Motor neuron (in vitro differentiated cells): ENCODE results near the gene NTNG1. TPM values are rescaled to one million over a fixed set of nuclear protein-coding genes. Genes with fewer than 3 reads are reported as not detected.

Source experiments
- ATAC-seq, 8 experiments: fragments of 200-7000 bp; cut with Tn5 transposase; replicated peaks in 6 of 8; 2 replicates each; pipeline ENCODE4 v1.8.0; 2021; ENCODE audit warnings: mild to moderate bottlenecking in 8 of 8, moderate library complexity in 8 of 8
- H3K27ac ChIP-seq, 2 donors: fragments of 250-450 bp; sonication (Bioruptor Pico); 2 replicates each; pipeline ENCODE4 v1.9.0; 2021; ENCODE audit warnings: antibody characterized with exemption in 2 of 2, mild to moderate bottlenecking in 2 of 2, moderate library complexity in 1 of 2
- H3K4me1 ChIP-seq, 2 donors: fragments of 250-450 bp; sonication (Bioruptor Pico); replicated peaks in 1 of 2; 2 replicates each; pipeline ENCODE4 v1.6.1; 2021; ENCODE audit warnings: antibody characterized with exemption in 2 of 2, mild to moderate bottlenecking in 2 of 2, moderate library complexity in 1 of 2
- H3K4me3 ChIP-seq, 5 donors: fragments of 250-450 bp; sonication (Bioruptor Pico); 2 replicates each; pipeline ENCODE4 v1.9.0; 2021; ENCODE audit warnings: antibody characterized with exemption in 5 of 5, mild to moderate bottlenecking in 5 of 5, moderate library complexity in 4 of 5
- WGBS, 10 experiments: fragments of 450-650 bp; shearing (Covaris generic); methylation state at CpG; one replicate each; pipeline ENCODE4 v1.0.0; 2022; 5-methylcytosine and 5-hydroxymethylcytosine counted together
- in situ Hi-C, 9 experiments: fragments of 400-800 bp; cut with MboI; loops; one replicate each; pipeline ENCODE4 v1.15.0; 2021; ENCODE audit warnings: low sequenced_read_pairs in 9 of 9, low pct_unique_long_range_greater_than_20kb in 2 of 9; ENCODE audit not compliant: unreplicated experiment in 9 of 9
- total RNA-seq, 8 experiments: library from RNA; unstranded; fragments of 300-600 nt; gene quantifications; 2 replicates each; pipeline versions ENCODE4 v1.2.3 to v1.2.4, GENCODE V29; 2022

NTNG1 gene
- total RNA-seq, 8 experiments from 2014 or later: 3.7 to 54.8 (median 18.5) TPM

GRCh38 chr1:107132195-107132594, 8.6 kb upstream of the NTNG1 start:
- no peak for ATAC-seq
- in situ Hi-C loops: loop anchor here in 3 of 9 experiments (25.0 kb wide), 3 partner anchors 105 to 405 kb away; no protein-coding TSS in a partner anchor
- WGBS, 10 experiments: 0 to 100% (median 83%) methylated on average over 1 of the region's 1 CpG; no CpG with 5 or more reads in 2 of the 10 experiments

DNA sequence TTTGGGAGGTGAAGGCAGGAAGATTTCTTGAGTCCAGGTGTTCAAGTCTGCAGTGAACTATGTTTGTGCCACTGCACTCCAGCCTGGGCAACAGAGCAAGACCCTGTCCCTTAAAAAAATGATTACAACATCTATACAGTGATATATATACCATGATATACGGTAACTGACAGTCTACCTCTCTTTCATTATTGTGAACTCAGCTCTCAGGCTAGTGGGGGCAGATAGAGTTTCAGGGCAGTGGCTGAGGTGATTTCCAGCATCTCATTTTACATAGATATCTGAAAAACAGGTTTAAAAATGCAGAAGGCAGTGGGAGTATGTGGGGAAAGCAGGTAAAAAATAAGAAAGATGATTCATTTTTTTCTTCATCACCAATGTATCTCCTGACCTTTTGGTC, 8.1 kb upstream of the NTNG1 start:
- Histone ChIP-seq H3K4me3 (no peak overlapping the region), H3K4me1 (no peaks in the 10 kb centered on the region), H3K27ac (no peak overlapping the region)
- WGBS, 10 experiments: 0 to 100% (median 71%) methylated on average over 1 of the region's 1 CpG; no CpG with 5 or more reads in 3 of the 10 experiments
- no peak for ATAC-seq
- in situ Hi-C loops: loop anchor here in 3 of 9 experiments (25.0 kb wide), 3 partner anchors 105 to 405 kb away; no protein-coding TSS in a partner anchor

More at GRCh38 chr1:107132195-107132594, 8.6 kb upstream of the NTNG1 start:
- no peaks in the 10 kb centered on the region for H3K4me1 ChIP-seq
- no peak overlapping the region for H3K27ac ChIP-seq
- H3K4me3 ChIP-seq: no peak overlapping the region

- H3K27ac ChIP-seq: no peak overlapping the region
- peaks cover 0 to 3% of the 10 kb centered on the region in 2 donors for H3K4me1 ChIP-seq
- in situ Hi-C loops: loop anchor here in 3 of 9 experiments (25.0 kb wide), 3 partner anchors 102 to 402 kb away; no protein-coding TSS in a partner anchor
- peak in 1 of 8 experiments; percentile 8 for ATAC-seq
- 0 to 23% (median 0%) methylated on average over 1 to 3 of the region's 3 CpGs; no CpG with 5 or more reads in 1 of the 10 experiments for WGBS, 10 experiments
- no peak overlapping the region for H3K4me3 ChIP-seq
These were observed 5.4 kb upstream of the NTNG1 start for GRCh38 chr1:107135463-107135862.

- ATAC-seq: no peak
These were observed 2.7 kb upstream of the NTNG1 start for GRCh38 chr1:107138166-107138565.

GRCh38 chr1:107138767-107139445, 1.9 kb upstream of the NTNG1 start:
- no peak overlapping the region for H3K27ac ChIP-seq

More at GRCh38 chr1:107138166-107138565, 2.7 kb upstream of the NTNG1 start:
- peaks cover 0 to 3% of the 10 kb centered on the region in 2 donors for H3K4me1 ChIP-seq
- in situ Hi-C loops: loop anchor here in 3 of 9 experiments (25.0 kb wide), 3 partner anchors 99 to 399 kb away; no protein-coding TSS in a partner anchor
- no peak overlapping the region for H3K4me3 ChIP-seq
- no peak overlapping the region for H3K27ac ChIP-seq

DNA sequence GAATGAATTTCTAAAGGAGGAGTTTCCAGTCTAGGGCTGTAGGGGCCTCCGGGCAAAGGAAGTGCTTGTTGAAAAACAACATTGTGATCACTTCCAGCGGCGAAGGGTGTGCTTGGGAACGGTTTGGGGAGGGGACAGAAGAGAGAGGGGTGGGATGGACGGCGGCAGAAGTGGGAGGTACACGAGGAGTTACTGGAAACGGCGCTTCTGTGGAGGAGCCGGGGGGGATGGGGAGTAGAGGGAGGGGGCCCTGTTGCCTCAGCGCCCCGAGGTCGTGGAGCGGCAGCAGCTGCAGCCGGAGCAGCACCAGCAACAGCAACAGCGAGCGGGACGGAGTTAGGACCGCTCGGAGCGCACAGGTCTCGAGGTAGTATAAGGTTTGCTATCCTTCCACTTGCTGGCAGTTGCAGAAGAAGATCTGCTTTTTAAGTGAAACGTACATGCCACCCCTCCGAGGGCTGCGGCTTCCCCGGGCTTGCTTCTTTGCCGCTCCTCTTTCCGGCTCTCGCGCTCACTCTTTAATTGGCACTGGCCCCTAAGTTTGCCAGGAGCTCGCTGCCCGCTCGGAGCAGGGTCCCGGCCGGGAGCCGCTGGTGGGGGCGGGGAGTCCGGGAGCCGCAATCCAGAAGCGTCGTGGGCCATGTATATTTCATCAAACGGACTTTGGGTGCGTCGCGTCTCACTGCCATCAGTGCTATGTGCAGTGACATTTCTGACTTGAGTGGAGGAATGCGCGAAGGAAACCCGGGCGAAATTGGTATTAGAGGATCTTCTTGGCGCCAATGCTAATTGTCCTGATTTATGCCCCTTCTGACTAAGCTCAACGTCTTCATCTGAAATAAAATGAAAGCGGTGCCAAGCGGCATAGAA, 771 bp upstream of the NTNG1 start:
- Histone ChIP-seq H3K4me1 (peaks cover 9 to 13% of the 10 kb centered on the region in 2 donors), H3K27ac (peak overlapping the region; percentile 79 to 81)

More at GRCh38 chr1:107138767-107139445, 1.9 kb upstream of the NTNG1 start:
- H3K4me1 ChIP-seq: peaks cover 2 to 3% of the 10 kb centered on the region in 2 donors
- ATAC-seq: no peak
- in situ Hi-C loops: loop anchor here in 3 of 9 experiments (25.0 kb wide), 3 partner anchors 98 to 398 kb away; no protein-coding TSS in a partner anchor
- H3K4me3 ChIP-seq: no peak overlapping the region
- 54 to 95% (median 89%) methylated on average over 2 of the region's 3 CpGs; no CpG with 5 or more reads in 7 of the 10 experiments for WGBS, 10 experiments

DNA sequence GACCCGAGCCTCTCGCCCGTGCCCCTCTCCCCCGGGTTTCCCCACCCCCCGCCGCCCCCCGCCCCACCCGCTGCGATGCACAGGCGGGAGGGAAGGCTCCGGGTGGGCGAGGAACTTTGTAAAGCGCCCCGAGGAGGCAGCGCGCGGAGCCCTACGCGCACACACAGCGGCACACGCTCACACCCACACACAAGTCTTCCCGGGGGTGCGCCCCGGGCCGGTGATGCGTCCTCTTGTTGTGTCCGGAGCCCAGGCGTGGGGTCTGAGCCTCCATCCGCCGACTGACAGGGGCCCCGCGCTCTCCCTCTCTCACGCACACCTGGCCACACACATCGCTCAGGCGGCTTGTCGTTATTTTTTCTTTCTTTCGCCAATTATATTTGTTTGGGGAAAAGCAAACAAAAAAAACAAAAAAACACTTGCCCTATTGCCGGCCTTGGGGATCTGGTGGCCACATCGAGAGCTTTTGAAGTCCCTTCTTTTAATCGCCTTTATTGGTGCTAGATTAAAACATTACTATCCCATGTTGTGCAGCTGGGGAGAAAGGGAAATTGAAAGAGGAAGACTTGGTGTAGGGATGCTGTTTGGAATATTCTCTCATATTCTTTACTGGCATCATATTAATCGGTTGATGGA, 770 bp downstream of the NTNG1 start:
- WGBS, 10 experiments: 0 to 13% (median 0%) methylated on average over 1 to 22 of the region's 41 CpGs; no CpG with 5 or more reads in 1 of the 10 experiments
- peaks cover 15 to 28% of the 10 kb centered on the region in 2 donors for H3K4me1 ChIP-seq
- ATAC-seq: peak; percentile 24 to 53 (median 50)
- in situ Hi-C loops: loop anchor here in 3 of 9 experiments (25.0 kb wide), 3 partner anchors 96 to 396 kb away; no protein-coding TSS in a partner anchor
- peak overlapping the region; percentile 79 to 81 for H3K27ac ChIP-seq
- peak overlapping the region; percentile 55 to 87 (median 81) for H3K4me3 ChIP-seq

More for the DNA sequence above, 771 bp upstream of the NTNG1 start:
- in situ Hi-C loops: loop anchor here in 3 of 9 experiments (25.0 kb wide), 3 partner anchors 97 to 397 kb away; no protein-coding TSS in a partner anchor
- H3K4me3 ChIP-seq: peak overlapping the region; percentile 55 to 87 (median 81)
- peak; percentile 67 to 86 (median 84) for ATAC-seq
- WGBS, 10 experiments: 0 to 2% (median 0%) methylated on average over 3 to 33 of the region's 53 CpGs; no CpG with 5 or more reads in 1 of the 10 experiments

DNA sequence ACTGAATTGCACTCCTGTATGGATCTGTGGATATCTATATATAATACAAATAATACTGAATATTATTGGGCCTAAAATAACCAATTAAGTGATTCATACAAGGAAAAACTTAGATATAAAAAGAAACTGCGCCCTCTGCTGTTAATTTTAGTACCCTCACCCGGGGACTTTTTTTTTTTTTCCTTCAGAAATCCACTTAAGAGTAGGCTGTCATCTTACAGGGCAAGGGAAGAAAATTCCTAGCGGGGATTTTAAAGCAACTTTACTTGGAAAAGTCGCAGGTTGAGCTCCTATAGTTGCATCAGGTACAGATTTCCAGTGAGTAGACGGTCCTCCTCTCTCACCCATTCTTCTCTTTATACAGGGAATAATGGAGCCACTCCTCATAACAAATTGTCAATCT, 1.3 kb downstream of the NTNG1 start:
- ATAC-seq: peak in 4 of 8 experiments; percentile 1 to 7 (median 2)
- 0 to 3% (median 0%) methylated on average over 2 to 5 of the region's 5 CpGs for WGBS, 10 experiments
- peaks cover 18 to 33% of the 10 kb centered on the region in 2 donors for H3K4me1 ChIP-seq
- in situ Hi-C loops: loop anchor here in 3 of 9 experiments (25.0 kb wide), 3 partner anchors 95 to 395 kb away; no protein-coding TSS in a partner anchor
- H3K27ac ChIP-seq: no peak overlapping the region
- H3K4me3 ChIP-seq: peak overlapping the region; percentile 55 to 87 (median 81)

- H3K4me3 ChIP-seq: peak overlapping the region; percentile 55 to 87 (median 81)
- no peak for ATAC-seq
- peaks cover 24 to 39% of the 10 kb centered on the region in 2 donors for H3K4me1 ChIP-seq
- WGBS, 10 experiments: 0 to 71% (median 36%) methylated on average over 1 to 2 of the region's 2 CpGs
- in situ Hi-C loops: loop anchor here in 3 of 9 experiments (25.0 kb wide), 3 partner anchors 95 to 395 kb away; no protein-coding TSS in a partner anchor
- no peak overlapping the region for H3K27ac ChIP-seq
These were observed 1.8 kb downstream of the NTNG1 start for GRCh38 chr1:107142666-107143065.

GRCh38 chr1:107145637-107146036, 4.8 kb downstream of the NTNG1 start:
- in situ Hi-C loops: loop anchor here in 3 of 9 experiments (25.0 kb wide), 3 partner anchors 92 to 392 kb away; no protein-coding TSS in a partner anchor
- Histone ChIP-seq H3K4me1 (peaks cover 50 to 65% of the 10 kb centered on the region in 2 donors), H3K4me3 (peak overlapping the region in 3 of 5 donors; percentile 0 to 2 (median 0)), H3K27ac (no peak overlapping the region)
- ATAC-seq: no peak
- WGBS, 10 experiments: 21 to 95% (median 68%) methylated on average over 2 to 3 of the region's 3 CpGs; no CpG with 5 or more reads in 1 of the 10 experiments

DNA sequence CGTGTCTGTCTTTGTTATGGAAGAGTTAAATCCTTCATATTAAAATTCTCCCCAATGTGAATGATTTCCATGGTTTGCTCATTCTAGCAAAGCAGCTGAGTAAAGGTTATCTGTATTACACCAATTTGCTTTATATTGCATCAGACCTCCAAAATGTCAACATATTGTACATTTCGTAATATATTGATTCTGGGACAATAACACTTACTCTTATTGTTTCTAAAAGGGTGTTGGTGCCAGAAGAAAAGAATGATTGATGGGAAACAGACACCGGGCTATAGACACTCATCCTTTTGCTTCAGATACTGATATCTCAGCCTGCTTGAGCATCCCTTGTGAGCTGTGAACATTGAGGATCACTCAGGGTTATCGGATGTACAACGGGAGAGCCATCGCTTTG, 7.0 kb downstream of the NTNG1 start:
- in situ Hi-C loops: loop anchor here in 3 of 9 experiments (25.0 kb wide), 3 partner anchors 89 to 389 kb away; no protein-coding TSS in a partner anchor
- 53 to 88% (median 58%) methylated on average over 4 to 6 of the region's 6 CpGs; no CpG with 5 or more reads in 1 of the 10 experiments for WGBS, 10 experiments
- Histone ChIP-seq H3K4me3 (no peak overlapping the region), H3K27ac (peak overlapping the region; percentile 72 to 74), H3K4me1 (peaks cover 65 to 87% of the 10 kb centered on the region in 2 donors)
- peak in 5 of 8 experiments; percentile 60 to 82 (median 73) for ATAC-seq
